Measurements from ENCODE around the gene PCID2. TPM values are rescaled to one million over a fixed set of nuclear protein-coding genes. Genes with fewer than 3 reads are reported as not detected.

PCID2 gene
- total RNA-seq, 1 donor from 2014 or later: 99.6 TPM

- Histone ChIP-seq H3F3A (ENCODE audit: low read depth) (peaks cover 13% of the 10 kb centered on the region), H4K20me1 (ENCODE audit: low read depth) (peaks cover 6% of the 10 kb centered on the region), H3K27ac (no peak overlapping the region), H3K79me2 (ENCODE audit: low read depth) (no peaks in the 10 kb centered on the region), H3K9me3 (ENCODE audit: low read depth) (no peaks in the 10 kb centered on the region), H2AFZ (replicated peaks) (no peak overlapping the region), H3K27me3 (peaks cover 5% of the 10 kb centered on the region), H3K36me3 (no peaks in the 10 kb centered on the region), H3K4me1 (peaks cover 12% of the 10 kb centered on the region), H3K9ac (no peak overlapping the region), H3K4me3 (no peak overlapping the region), H3K4me2 (no peak overlapping the region)
- TF ChIP-seq EZH2phosphoT487 (IDR thresholded peaks at IDR 0.05) (no peak), CTCF (IDR thresholded peaks at IDR 0.05) (no peak), EZH2 (IDR thresholded peaks at IDR 0.05) (no peak)
- Mint-ChIP-seq H3K36me3 (peaks cover 21% of the 10 kb centered on the region), H3K27me3 (ENCODE audit: insufficient read depth, low read depth) (peaks cover 6% of the 10 kb centered on the region), H3K4me1 (peaks cover 8% of the 10 kb centered on the region), H3K27ac (no peak overlapping the region), H3K9me3 (peaks cover 4% of the 10 kb centered on the region), H3K4me3 (no peak overlapping the region)
- no peak for DNase-seq (ENCODE audit: low spot score)
Measured at GRCh38 chr13:113168211-113168610, 40.3 kb downstream of the PCID2 start.

GRCh38 chr13:113167575-113167974 is 40.9 kb downstream of the PCID2 start:
- no peaks in the 10 kb centered on the region for H3K36me3 ChIP-seq
- DNase-seq (ENCODE audit: low spot score): no peak
- no peak overlapping the region for H3K27ac ChIP-seq
- no peak overlapping the region for H3K9ac ChIP-seq
- H3F3A ChIP-seq (ENCODE audit: low read depth): peaks cover 13% of the 10 kb centered on the region
- peaks cover 8% of the 10 kb centered on the region for H3K27me3 Mint-ChIP-seq (ENCODE audit: insufficient read depth, low read depth)
- no peaks in the 10 kb centered on the region for H3K79me2 ChIP-seq (ENCODE audit: low read depth)
- H2AFZ ChIP-seq (replicated peaks): no peak overlapping the region
- H4K20me1 ChIP-seq (ENCODE audit: low read depth): peaks cover 6% of the 10 kb centered on the region
- H3K9me3 Mint-ChIP-seq: peaks cover 4% of the 10 kb centered on the region
- H3K4me1 ChIP-seq: peaks cover 12% of the 10 kb centered on the region
- H3K4me1 Mint-ChIP-seq: peaks cover 9% of the 10 kb centered on the region
- H3K27me3 ChIP-seq: peaks cover 11% of the 10 kb centered on the region
- TF ChIP-seq CTCF (IDR thresholded peaks at IDR 0.05) (no peak), EZH2phosphoT487 (IDR thresholded peaks at IDR 0.05) (no peak), EZH2 (IDR thresholded peaks at IDR 0.05) (no peak)
- H3K36me3 Mint-ChIP-seq: peaks cover 19% of the 10 kb centered on the region
- H3K4me2 ChIP-seq: no peak overlapping the region
- no peak overlapping the region for H3K27ac Mint-ChIP-seq
- H3K4me3 Mint-ChIP-seq: no peak overlapping the region
- H3K4me3 ChIP-seq: no peak overlapping the region
- no peaks in the 10 kb centered on the region for H3K9me3 ChIP-seq (ENCODE audit: low read depth)

- Histone ChIP-seq H4K20me1 (ENCODE audit: low read depth) (peaks cover 6% of the 10 kb centered on the region), H3K9me3 (ENCODE audit: low read depth) (no peaks in the 10 kb centered on the region), H3K4me3 (no peak overlapping the region), H3K4me2 (no peak overlapping the region), H3K79me2 (ENCODE audit: low read depth) (no peaks in the 10 kb centered on the region), H3K27me3 (peaks cover 12% of the 10 kb centered on the region), H3K4me1 (peaks cover 12% of the 10 kb centered on the region), H2AFZ (replicated peaks) (no peak overlapping the region), H3K9ac (no peak overlapping the region), H3K36me3 (no peaks in the 10 kb centered on the region), H3F3A (ENCODE audit: low read depth) (peaks cover 13% of the 10 kb centered on the region), H3K27ac (no peak overlapping the region)
- H3K27ac Mint-ChIP-seq: no peak overlapping the region
- no peak for DNase-seq (ENCODE audit: low spot score)
- TF ChIP-seq EZH2 (IDR thresholded peaks at IDR 0.05): no peak
- no peak for TF ChIP-seq EZH2phosphoT487 (IDR thresholded peaks at IDR 0.05)
- TF ChIP-seq CTCF (IDR thresholded peaks at IDR 0.05): no peak
- peaks cover 4% of the 10 kb centered on the region for H3K9me3 Mint-ChIP-seq
- peaks cover 18% of the 10 kb centered on the region for H3K36me3 Mint-ChIP-seq
- H3K27me3 Mint-ChIP-seq (ENCODE audit: insufficient read depth, low read depth): peaks cover 8% of the 10 kb centered on the region
- no peak overlapping the region for H3K4me3 Mint-ChIP-seq
- peaks cover 9% of the 10 kb centered on the region for H3K4me1 Mint-ChIP-seq
Measured at GRCh38 chr13:113167155-113167554, 41.3 kb downstream of the PCID2 start.
